ELR (cell line): Measurements from ENCODE around the gene KCNK18.
"Not testable (repeated sequence)": the region's sequence is repeated elsewhere in the genome, so short reads cannot be mapped to it uniquely, and the experiment has no call there.

Experiments
- DNase-seq: peaks from one replicate; pipeline ENCODE4 v3.0.0-alpha.2; 2015; ENCODE audit warnings: low read depth

Gene KCNK18

DNA sequence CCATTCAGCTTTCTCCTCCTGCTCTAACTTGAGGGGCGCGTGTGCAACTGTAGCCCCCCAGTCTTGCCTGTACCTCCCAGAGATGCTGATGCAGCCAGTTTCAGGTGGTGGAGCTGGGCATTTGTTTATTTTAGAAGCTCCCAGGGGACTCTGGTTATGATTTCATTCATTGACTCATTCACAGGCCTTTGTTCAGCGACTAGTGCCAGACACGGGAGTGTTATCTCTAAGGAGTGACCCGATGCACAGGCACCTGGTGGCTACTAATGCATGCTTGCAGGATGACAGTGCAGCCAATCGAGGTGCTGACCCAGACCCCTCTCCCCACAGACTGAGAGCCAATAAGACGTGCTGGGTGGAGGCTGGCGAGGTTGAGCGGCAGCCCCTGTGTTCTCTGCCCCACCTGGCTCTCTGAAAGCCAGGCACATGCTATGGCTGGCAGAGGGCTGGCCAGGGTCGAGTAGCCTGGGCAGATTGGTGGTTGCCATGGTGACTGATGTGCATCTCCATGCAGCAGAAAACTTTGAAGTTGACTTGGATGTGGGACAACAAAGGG, 23.9 kb downstream of the KCNK18 start:
- peak; percentile 35 for DNase-seq

DNA sequence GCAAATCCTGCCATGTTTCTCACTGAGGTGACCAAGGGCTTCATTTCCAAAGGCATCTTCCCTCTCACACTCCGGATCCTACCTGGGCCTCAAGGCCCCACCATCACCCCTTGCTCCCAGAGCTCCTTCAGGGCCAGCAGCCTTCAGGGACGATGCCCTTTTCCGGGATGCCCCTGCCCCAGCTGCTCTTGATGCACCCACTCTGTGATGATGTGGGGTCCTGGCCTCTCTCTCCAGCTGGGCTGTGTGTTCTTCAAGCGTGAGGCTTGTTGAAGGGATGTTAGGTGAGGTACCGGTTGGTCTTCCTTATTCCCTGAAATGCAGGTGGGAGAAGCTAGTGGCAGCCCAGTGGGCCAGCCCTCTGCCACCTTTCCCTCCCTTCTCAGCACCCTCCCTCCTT, 25.3 kb downstream of the KCNK18 start:
- DNase-seq, result no peak

DNA sequence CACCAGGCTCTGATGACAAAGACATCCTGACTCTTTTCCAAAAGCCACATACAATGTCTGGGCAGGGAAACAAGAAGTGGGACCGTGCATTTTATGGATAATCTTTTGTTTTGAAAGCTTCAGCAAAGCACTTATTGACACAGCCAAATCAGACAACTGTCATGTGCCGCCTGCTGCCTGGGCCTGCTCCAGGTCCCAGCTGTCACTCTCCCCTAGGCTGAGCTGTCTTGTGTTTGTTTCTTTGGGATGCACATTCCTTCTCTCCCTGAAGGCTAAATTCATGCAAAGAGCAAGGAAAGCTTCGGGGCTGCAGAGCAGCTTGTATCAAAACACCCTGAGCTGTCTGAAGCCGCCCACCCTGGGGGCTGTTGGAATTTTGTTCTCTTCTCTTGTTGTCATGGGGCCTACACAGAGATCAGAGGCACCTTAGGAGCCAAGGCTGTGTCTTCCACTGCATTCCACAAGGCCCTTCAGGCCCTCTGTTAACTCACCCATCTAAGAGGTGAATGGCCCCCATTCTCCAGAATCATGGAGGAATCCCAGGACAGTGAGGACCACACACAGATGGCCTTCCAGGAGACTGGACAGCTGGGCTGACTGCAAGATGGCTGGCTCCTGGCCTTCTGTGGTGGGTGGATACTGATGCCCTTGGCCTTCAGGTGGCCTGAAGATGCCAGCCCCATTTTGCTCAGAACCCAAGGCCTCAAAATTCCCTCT, 25.8 kb downstream of the KCNK18 start:
- no peak for DNase-seq

DNA sequence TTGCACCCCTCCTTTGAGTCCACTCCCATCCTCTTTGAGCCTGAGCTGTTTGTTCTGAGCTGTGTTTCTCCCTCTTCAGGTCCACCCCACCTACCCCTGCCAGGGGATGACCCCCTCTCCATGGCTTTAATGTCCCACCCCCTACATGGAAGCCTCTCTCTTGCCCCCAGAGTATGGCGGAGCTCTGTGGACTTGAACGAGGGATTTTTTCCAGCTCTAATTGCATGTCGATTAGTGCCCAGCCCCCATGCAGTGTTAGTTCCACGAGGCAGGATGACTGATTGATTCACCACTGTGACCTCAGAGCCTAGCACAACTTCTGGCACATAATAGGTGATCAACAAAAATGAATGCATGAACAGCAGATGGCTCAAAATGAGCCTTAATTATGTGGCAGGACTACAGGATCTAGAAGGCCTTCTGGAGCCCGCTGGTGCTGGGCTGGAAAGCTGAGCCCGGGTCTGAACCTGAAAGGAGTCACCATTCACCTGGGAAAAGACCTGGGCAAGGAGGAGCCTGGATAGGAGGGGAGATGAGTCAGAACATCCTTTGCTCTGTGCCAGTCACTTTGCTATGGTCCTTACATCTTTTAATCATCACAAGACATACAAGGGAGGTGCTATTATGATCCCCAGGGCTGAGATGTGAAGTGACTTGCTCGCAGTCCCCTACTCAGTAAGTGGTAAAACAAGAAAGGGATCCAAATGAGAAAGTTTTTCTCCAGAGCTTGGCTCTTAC, 26.6 kb downstream of the KCNK18 start:
- DNase-seq, result no peak

DNA sequence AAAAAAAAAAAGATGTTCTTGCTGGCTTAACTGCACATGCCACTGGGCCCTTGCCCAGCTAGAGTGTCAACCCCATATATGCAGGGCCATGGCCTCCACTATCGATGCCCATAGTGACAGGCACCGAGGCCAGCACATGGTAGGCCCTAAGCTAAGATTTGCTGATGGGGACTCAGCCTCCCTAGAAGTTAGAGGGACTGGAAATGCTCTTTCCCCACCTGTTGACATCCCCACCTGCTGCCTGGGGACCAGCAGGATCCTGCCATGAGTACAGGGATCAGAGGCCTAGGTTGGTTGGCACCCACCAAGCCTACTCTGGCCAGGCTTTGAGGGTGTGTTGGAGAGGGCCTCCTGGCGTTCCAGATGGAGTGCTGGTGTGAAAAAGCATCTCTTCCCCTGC, 27.6 kb downstream of the KCNK18 start:
- no peak for DNase-seq

DNA sequence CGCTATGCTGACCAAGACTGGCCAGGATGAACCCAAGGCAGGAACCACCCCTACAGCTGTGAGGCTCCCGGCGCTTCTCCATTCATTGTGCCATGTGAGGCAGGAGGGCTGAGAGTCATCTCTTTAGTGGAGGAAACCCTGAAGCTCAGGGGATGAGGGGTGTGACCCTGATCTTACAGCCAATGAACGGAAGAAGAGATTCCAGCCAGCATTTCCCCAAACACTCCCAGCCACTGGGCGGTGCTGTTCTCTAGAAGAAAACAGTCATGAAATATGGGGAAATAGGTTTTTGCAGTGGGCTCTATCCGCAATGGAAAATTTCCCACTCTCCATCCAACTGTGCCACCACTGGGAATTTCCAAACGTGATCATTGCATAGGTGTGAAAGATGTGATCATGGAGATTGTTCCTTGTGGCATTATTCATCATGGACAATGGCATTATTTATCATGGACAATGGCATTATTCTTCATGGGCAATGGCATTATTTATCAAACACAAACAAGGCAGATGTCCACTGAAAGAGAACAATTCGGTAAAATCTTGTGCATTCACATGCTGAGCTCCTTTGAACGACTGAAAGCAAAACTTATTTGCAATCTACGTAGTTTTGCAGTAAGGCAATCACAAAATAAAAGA, 29.6 kb downstream of the KCNK18 start:
- DNase-seq, result peak; percentile 64

DNA sequence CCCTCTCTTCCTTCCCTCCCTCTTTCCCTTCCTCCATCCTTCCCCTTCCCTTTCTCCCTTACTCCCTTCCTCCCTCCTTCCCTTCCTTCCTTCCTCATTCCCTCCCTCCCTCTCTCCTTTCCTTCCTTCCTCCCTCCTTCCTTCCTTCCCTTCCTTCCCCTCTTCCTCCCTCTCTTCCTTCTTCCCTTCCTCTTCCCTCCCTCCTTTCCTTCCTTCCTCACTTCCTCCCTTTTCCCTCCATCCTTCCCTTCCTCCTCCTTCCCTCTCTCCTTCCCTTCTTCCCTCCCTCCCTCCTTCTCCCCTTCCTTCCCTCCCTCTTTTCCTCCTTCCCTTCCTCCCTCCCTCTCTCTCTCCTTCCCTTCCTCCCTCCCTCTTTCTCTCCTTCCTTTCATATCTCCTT, 30.9 kb downstream of the KCNK18 start:
- no peak for DNase-seq

DNA sequence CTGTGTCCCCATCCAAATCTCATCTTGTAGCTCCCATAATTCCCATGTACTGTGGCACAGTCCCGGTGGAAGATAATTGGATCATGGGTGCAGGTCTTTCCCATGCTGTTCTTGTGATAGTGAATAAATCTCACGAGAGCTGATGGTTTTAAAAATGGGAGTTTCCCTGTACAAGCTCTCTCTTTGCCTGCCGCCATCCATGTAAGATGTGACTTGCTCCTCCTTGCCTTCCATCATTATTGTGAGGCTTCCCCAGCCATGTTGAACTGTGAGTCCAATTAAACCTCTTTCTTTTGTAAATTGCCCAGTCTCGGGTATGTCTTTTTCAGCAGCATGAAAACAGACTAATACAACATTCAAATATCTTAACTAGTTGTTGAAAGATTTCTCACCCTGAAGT, 32.8 kb downstream of the KCNK18 start:
- DNase-seq, result not testable (repeated sequence)

DNA sequence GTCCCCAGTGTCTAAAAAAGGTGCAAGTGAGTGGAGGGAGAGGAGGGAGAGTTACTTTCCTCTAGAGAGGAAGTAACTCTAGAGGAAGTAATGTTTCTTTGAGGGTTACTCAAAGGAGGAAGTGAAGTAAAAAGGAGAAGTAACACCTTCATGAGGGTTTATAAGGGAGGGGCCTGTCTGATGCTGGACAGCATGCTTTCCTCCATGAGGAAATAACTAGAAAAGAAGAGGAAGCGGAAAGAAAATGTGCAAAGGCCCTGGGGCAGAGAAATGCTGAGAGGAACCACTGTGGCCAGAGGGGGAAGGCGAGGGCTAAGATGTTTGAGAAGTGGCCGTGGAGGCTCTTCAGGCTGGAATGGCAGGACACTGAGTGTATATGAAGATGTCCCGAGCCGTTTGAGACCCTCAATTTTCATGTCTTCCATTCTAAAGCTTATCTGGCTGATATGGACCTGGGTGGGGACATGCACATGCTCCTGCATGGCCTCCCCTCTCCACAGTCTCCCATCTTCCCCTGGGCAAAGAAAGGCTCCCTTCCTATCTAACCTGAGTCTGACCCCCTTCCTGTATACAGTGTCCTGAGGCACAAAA, 40.2 kb downstream of the KCNK18 start:
- DNase-seq, result no peak

DNA sequence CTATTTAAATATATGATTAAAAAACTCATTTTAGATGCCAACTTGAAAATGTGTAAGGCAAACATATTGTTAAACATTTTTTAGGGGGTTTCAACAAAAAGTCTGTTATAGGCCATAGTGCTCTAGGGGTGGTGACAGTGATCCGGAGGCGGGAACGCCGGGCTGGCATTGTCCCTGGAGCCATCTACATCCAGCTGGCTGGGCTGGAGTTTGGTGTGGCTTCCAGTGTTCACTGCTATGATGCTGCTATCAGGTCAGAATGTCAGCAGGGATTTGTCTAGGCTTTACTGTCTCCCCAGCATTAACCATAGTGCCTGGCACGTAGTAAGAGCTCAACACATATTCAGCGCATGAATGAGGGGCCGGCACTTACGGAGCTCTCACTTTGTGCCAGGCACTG, 41.8 kb downstream of the KCNK18 start:
- no peak for DNase-seq

DNA sequence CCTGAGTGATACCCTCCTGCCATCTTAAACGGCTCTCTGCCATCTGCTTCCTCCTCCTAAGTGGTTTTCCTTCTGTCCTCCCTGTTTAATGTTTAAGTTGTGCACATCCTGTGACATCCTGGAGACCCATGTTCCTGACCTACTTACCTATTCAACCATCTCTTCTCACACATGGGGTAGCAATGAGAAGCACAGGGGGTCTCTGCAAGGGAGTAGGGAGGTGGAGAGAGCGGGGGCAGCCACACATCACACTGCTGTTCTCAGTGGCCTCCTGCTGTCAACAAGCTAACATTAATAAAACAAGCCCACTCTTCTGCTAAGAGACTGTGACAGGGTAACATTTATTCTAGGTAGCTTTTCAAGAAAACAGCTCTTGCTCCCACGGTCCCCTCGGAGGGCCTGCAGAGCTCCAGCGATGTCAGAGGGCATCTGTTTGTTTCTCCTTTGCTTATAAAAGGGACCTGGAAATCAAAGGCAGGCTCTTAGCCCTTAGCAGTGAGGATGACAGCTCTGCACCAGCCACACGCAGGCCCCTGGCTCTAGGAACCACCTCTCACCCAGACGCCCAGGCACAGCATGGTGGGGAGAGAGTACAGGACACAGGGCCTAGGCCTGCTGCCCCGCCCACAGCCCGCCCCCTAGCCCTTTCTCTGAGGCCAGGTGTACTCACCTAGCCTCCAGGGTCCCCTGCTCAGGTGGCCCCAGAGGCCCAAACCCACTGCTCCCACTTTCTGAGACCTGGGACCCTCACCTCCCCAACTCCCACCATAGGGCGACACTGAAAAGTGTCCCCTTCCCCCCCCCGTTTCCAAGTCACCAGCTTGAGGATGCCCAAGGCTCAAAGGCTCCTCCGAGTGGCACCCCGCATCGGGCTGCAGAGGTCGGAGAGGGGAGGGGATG, 42.7 kb downstream of the KCNK18 start:
- DNase-seq, result no peak

DNA sequence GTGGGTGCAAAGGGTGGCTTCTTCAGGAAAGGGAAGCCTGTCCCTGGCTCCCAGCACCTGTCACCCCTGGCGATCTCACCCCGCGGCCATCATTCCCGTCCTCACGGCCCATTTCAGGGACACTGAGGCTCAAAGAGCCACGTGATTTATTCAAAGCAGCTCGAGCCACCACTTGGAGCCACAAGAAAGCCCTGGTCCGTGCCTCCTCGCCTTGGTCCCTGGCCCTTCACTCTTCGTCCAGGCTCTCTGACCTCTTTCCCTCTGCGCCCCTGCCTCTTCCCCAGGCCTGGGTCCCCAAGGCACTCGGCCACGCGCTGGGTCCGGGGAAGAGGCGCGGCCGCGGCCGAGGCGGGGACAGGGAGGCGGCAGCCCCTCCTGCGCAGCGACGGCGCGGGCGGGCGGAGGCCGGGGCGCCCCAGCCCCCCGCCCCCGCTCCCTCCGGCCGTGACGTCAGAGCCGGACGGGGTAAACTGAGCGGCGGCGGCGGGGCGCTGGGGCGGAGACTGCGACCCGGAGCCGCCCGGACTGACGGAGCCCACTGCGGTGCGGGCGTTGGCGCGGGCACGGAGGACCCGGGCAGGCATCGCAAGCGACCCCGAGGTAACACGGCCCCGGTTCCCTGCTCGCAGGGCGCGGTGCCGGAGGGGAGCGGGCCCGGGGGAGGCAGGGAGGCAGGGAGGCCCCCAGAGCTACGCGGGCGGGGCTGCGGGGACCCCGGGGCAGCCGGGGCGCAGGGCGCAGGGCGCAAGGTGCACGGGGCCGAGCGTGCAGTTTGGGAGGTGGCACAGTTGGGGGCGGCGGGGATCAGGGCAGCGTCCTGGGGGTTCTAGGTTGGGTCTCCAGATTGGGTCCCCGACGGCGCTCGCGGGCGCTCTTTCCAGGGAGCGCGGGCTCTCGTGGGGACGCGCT, 43.6 kb downstream of the KCNK18 start, which contains the start of gene SLC18A2:
Gene SLC18A2, plus strand, starts transcription at position 494 of the 909 bp plus-strand sequence. CDS start 580 bp downstream, outside the sequence.
- no peak for DNase-seq

DNA sequence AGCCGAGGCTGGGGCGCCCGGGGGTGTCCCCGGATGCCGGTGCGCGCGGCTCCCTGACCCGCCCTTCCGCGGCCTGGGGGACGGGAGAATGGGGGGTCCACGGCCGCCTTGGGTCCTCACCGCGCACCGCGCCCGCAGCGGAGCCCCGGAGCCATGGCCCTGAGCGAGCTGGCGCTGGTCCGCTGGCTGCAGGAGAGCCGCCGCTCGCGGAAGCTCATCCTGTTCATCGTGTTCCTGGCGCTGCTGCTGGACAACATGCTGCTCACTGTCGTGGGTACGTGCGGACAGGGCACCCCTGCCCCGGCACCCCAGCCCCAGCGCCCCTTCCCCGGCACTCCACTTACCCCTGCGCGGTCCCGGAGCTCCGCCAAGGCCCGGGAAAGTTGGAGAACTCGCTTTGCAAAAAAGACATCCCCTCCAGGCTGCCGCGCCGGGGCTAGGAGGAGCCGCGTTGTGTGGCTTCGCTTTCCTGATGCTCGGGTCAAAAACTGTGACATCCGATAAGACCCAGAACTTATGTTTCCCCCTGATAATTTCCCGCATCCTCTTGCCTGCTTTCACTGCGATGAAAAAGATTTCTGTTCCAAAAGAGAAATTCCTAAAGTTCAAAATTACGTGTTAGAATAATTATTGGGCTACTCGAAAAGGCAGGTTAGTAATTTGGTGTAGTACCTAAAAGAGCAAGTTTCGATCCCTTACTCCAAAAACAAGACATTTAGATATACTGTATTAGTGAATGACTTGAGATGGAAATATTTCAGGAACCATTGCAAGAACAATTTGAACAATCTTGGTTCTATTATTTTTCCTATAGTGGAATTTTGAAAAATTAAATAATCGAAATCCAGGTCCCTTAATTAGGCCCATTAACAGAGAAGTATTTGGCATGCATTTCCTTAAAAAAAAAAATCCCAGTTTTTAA, 44.5 kb downstream of the KCNK18 start:
- DNase-seq, result no peak

DNA sequence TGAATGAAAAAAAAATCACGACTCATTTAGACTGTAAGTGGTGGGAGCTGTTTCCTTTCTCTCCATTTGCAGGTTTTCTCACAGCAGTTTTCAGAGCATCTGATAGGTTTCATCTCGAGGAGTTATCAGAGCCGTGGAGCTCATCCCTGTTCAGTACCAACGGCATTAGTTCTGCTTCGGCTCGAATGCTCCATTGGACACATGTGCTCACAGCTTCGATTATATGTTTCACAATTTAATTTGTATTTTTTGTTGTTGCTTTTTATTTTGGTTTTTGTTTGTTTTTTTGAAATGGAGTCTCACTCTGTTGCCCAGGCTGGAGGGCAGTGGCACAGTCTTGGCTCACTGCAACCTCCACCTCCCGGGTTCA, 45.2 kb downstream of the KCNK18 start:
- DNase-seq, result no peak

DNA sequence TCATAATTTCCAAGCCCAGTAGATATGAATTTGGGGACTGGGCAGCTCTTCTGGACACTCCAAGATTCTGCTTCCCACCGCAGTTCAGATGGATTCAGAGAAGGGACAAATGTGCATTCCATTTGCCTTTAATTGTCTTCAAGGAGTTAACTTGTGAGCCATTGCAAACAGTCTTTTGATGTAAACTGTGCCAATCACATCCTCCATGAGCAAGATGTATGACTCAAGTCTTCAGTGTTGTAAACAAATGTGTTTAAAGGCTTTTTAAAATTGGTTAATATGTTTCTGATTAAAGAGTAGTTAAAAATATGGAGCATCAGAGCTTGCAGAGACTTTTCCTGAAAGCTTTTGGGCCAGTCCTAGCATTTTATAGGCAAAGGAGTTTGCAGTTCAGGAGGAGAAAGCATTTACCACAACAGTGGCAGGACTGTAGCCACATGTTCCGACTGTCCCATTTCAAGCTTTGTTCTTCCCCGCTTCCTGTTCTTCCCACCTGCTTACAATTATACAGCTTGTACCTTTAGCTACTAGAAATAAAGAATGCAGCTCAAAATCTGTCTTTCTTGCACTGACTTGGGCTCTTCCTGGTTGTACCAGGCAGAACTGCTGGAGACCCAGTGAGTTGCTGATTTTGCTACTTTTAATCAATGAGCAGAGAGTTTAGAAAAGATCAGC, 49.8 kb downstream of the KCNK18 start:
- DNase-seq, result peak; percentile 31

DNA sequence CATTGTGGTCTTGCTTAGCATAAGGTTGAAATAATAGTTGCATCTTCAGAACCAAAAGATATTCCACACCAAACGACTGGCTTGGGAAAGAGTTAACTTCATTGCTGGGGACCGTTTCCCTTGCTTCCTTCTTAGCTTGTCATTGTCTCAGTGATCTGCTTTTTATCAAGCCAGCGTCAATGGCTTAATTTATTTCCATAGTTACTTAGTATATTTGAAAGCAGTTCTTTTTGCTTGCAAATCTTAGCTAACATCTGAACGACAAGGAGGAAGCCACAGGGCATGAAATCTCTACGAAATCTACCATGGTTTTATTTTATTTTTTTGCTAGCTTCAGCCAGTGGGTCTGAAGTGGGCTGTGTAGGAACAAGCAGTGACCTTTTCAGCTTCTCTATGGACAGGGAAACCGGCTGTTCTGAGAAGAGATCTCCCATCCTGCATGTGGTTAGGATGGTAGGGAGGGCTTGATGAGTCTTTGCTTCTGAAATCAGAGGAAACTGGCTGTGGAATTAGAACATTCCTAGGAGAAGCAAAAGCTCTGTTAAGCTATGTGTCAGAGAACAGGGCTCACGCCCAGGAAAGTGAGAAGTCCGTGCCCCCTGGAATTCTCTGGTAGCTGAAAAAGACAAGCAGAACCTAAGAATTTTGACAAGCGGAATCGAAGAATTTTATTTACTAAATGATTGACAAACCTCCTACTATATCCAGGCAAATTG, 51.6 kb downstream of the KCNK18 start:
- DNase-seq, result peak; percentile 16

DNA sequence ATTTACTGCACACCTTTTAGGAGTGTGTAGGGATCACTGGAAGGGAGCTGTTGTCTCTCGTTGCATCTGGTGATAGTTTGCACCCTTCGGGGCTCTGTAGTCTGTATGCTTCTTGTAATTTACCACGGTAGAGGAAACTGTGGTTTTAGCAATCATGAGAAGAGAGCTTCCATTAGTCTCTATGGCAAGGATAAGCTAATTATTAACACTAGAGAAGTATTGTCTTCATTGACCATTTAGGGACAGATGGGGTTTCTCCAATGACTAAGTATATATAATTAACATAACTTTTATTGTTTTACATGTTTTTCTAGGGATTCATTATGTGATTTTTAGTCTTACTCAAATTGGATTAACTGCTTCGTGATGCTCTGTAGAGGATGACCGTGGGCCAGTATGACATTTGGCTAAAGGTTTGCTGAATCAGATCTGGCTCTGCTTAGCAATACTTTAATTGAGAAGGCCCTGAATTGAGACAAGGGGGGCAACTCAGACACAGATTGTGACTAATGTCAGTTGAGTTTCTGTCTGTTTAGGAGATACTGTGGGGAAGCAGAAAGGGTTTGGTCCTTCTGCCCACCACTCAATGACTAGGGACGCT, 52.3 kb downstream of the KCNK18 start:
- no peak for DNase-seq

DNA sequence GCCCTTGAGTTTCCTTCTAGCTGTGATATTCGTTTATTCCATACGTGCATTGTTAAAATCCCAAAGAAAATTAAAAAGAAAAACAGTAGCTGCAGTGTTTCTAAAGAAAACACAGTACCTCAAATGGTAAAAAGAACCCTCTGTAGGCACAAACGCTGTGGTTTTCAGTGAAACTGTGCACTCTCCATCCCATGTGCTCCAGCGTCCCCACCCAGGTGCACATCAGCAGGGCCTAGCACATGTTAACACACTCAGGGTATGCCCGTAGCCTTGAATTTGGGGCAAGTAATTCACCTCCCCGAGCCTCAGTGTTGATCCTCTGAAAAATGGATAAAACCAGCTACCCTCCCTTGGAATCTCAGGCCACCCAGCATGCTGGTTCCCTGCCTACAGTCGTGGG, 53.1 kb downstream of the KCNK18 start:
- DNase-seq, result no peak
